OCI-LY3 (cell line): Measurements from ENCODE around the gene NR2F1.

Source experiments
- H2AFZ ChIP-seq: fragments of 200-600, 300-600 bp; shearing (Covaris generic); 2 replicates; pipeline ENCODE4 v1.6.0; 2014; ENCODE audit warnings: antibody characterized with exemption, low read depth, low read length
- H3K27ac ChIP-seq: fragments of 200-600, 300-600 bp; sonication (generic); 2 replicates; pipeline ENCODE4 v1.5.1; 2014; ENCODE audit warnings: mild to moderate bottlenecking, low read length, moderate library complexity, mixed read lengths
- H3K27me3 ChIP-seq: fragments of 200-600, 300-600 bp; sonication (generic); 2 replicates; pipeline ENCODE4 v1.6.1; 2014; ENCODE audit warnings: low read depth, low read length, mixed read lengths
- H3K36me3 ChIP-seq: fragments of 200-600, 300-600 bp; sonication (generic); replicated peaks from 2 replicates; pipeline ENCODE3; 2014; ENCODE audit warnings: low read depth, low read length, mixed read lengths
- H3K4me1 ChIP-seq: fragments of 300-600, 200-600 bp; sonication (generic); 2 replicates; pipeline ENCODE4 v1.6.1; 2014; ENCODE audit warnings: low read length, mixed read lengths
- H3K4me2 ChIP-seq: fragments of 200-600, 300-600 bp; sonication (generic); 2 replicates; pipeline ENCODE4 v1.6.1; 2014; ENCODE audit warnings: low read length, mixed read lengths
- H3K4me3 ChIP-seq: fragments of 300-600, 200-600 bp; sonication (generic); 2 replicates; pipeline ENCODE4 v1.5.1; 2014; ENCODE audit warnings: antibody characterized with exemption, mild to moderate bottlenecking, low read length, moderate library complexity
- H3K79me2 ChIP-seq: fragments of 300-600, 200-600 bp; shearing (Covaris generic); 2 replicates; pipeline ENCODE4 v1.6.1; 2014; ENCODE audit warnings: mild to moderate bottlenecking, low read length, mixed read lengths
- H3K9ac ChIP-seq: fragments of 300-600, 200-600 bp; shearing (Covaris generic); 2 replicates; pipeline ENCODE4 v1.6.0; 2014; ENCODE audit warnings: mild to moderate bottlenecking, low read length, moderate library complexity
- H3K9me3 ChIP-seq: fragments of 200-600, 300-600 bp; shearing (Covaris generic); 2 replicates; pipeline ENCODE4 v1.6.1; 2014; ENCODE audit warnings: low read length, mixed read lengths; ENCODE audit not compliant: insufficient read depth
- H4K20me1 ChIP-seq: fragments of 200-600, 300-600 bp; sonication (generic); 2 replicates; pipeline ENCODE4 v1.6.1; 2016; ENCODE audit warnings: low read length, mixed read lengths; ENCODE audit not compliant: insufficient read depth
- CTCF ChIP-seq: fragments of 200-600, 300-600 bp; sonication (generic); IDR thresholded peaks from 2 replicates; pipeline ENCODE4 v1.5.1; 2014; ENCODE audit warnings: antibody characterized with exemption, low read length, low read depth
- EZH2phosphoT487 ChIP-seq: fragments of 200-600 bp; shearing (Covaris generic); IDR thresholded peaks from 2 replicates; pipeline ENCODE4 v1.6.1; 2018; ENCODE audit warnings: antibody characterized with exemption, mixed run types, low read depth

NR2F1 gene

GRCh38 chr5:93601071-93601801, 18.2 kb downstream of the NR2F1 start:
- Histone ChIP-seq H3K4me1 (no peaks in the 10 kb centered on the region), H2AFZ (no peak overlapping the region), H3K27me3 (no peaks in the 10 kb centered on the region), H3K4me3 (no peak overlapping the region), H3K27ac (no peak overlapping the region), H3K9me3 (no peaks in the 10 kb centered on the region), H3K4me2 (no peak overlapping the region), H3K36me3 (no peaks in the 10 kb centered on the region), H3K79me2 (no peaks in the 10 kb centered on the region), H4K20me1 (no peaks in the 10 kb centered on the region), H3K9ac (no peak overlapping the region)
- no peak for TF ChIP-seq EZH2phosphoT487
- no peak for TF ChIP-seq CTCF

- Histone ChIP-seq H3K4me3 (no peak overlapping the region), H2AFZ (no peak overlapping the region), H3K9ac (no peak overlapping the region), H3K27ac (no peak overlapping the region), H3K4me2 (no peak overlapping the region), H3K36me3 (no peaks in the 10 kb centered on the region), H3K9me3 (no peaks in the 10 kb centered on the region), H3K4me1 (no peaks in the 10 kb centered on the region), H3K27me3 (no peaks in the 10 kb centered on the region), H4K20me1 (no peaks in the 10 kb centered on the region), H3K79me2 (no peaks in the 10 kb centered on the region)
- TF ChIP-seq CTCF, result no peak
- no peak for TF ChIP-seq EZH2phosphoT487
Observed at GRCh38 chr5:93601802-93602155, 18.8 kb downstream of the NR2F1 start.

DNA sequence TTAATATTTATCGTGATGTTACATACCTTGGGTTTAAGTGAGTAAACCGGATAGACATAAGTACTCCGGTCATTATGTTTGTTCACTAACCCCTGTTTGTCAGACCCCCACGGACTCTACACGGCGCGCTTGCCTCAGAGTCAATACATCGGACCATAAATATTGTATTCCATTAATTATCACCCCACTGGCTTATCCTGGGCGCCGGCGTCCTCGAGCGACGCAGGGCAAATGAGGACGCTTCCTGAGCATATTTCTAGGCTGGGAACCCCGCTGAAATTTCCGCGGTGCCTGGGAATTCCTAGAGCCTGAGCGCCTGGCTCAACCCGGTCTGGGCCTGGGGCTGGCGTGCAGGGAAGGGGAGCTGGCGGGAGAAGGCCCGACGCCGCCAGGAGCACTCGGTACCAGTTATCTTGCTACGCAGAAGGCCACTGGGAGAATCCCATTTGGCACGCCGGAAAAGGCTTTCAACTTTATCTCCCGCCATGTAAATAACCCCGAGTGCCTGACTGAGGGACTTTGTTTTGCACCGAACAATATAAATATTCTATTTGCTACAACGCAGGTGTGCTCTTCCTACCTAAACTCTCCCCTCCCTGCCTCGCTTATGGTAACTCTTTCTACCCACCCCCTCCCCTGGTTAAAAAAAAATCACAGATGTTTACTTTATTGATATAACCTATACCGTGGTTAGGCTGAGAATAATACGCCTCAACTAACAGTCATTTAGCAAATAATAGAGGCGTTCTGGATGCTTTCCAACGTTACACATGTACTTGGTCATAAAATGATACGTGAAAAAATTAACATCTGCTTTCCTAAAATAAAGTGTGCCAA, 19.4 kb downstream of the NR2F1 start:
- Histone ChIP-seq H3K4me2 (no peak overlapping the region), H3K27ac (no peak overlapping the region), H3K4me1 (no peaks in the 10 kb centered on the region), H4K20me1 (no peaks in the 10 kb centered on the region), H3K9ac (no peak overlapping the region), H3K9me3 (no peaks in the 10 kb centered on the region), H3K36me3 (no peaks in the 10 kb centered on the region), H3K4me3 (no peak overlapping the region), H3K27me3 (no peaks in the 10 kb centered on the region), H3K79me2 (no peaks in the 10 kb centered on the region), H2AFZ (no peak overlapping the region)
- TF ChIP-seq EZH2phosphoT487, result no peak
- TF ChIP-seq CTCF, result no peak

DNA sequence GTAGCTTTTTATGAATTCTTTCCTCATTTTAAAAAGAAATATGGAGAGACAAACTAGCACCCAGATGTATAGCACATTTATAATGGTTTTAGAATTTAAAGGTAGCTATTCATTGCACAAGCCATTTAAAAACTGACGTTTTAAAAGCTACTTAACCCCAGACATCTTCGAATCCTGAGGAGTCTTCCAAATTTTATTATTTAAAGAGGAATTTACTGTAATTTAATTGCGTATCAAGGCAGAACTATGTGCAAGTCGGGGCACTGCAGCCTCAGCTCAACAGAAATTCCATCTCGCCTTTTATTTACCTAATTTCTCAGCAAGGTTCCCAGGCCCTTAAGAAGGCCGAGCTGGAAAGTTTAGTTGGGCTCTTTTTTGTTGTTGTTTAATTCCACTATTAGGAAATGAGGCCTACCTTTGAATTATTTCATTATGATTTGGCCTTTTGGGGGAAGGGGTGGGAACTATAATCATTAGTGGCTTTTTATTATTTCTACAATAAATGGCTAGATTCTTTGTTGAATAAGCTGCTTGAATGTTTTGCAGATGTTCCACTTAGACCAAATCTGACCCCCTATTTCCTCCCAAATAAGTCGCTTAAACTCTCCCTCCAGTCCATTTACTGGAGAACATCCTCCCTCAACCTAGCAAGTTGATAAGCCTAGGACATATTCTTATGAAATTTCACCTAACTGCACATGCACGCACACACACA, 20.2 kb downstream of the NR2F1 start:
- H3K4me1 ChIP-seq, result 0 out of 2 replicates have a peak, but pooled peaks cover 3% of the 10 kb centered on the region
- no peak for TF ChIP-seq CTCF
- TF ChIP-seq EZH2phosphoT487, result no peak
- H3K4me3 ChIP-seq, result no peak overlapping the region
- H3K27ac ChIP-seq, result no peak overlapping the region
- H3K9me3 ChIP-seq, result no peaks in the 10 kb centered on the region
- H3K36me3 ChIP-seq, result no peaks in the 10 kb centered on the region
- no peak overlapping the region for H3K4me2 ChIP-seq
- peaks cover 3% of the 10 kb centered on the region; the same call in 1 of the 2 replicates for H3K27me3 ChIP-seq
- H3K9ac ChIP-seq, result no peak overlapping the region
- H2AFZ ChIP-seq, result no peak overlapping the region
- no peaks in the 10 kb centered on the region for H3K79me2 ChIP-seq
- H4K20me1 ChIP-seq, result no peaks in the 10 kb centered on the region
